ENCODE results near the gene CALR. TPM values are rescaled to one million over a fixed set of nuclear protein-coding genes. Genes with fewer than 3 reads are reported as not detected.
"Not testable (repeated sequence)": the region's sequence is repeated elsewhere in the genome, so short reads cannot be mapped to it uniquely, and the experiment has no call there.

Gene CALR
- total RNA-seq, 2 donors from 2014 or later, result 873 to 1,303 TPM

GRCh38 chr19:12973236-12973635 lies 34.8 kb downstream of the CALR start:
- H3K4me3 Mint-ChIP-seq, result no peak overlapping the region
- no peaks in the 10 kb centered on the region for H3K4me1 ChIP-seq (ENCODE audit: control insufficient read depth, insufficient read depth, low read length)
- DNase-seq, result no peak
- no peak overlapping the region for H3K27ac ChIP-seq (ENCODE audit: low read depth, low read length)
- no peak overlapping the region for H3K4me3 ChIP-seq (ENCODE audit: low read length)
- no peaks in the 10 kb centered on the region for H3K9me3 ChIP-seq (ENCODE audit: control insufficient read depth, low read length)
- H3K27ac Mint-ChIP-seq, result no peak overlapping the region
- H3K36me3 Mint-ChIP-seq (ENCODE audit: low read depth), result no peaks in the 10 kb centered on the region
- H3K36me3 ChIP-seq (ENCODE audit: control insufficient read depth, insufficient read depth, low read length), result no peaks in the 10 kb centered on the region
- peaks cover 2% of the 10 kb centered on the region for H3K4me1 Mint-ChIP-seq
- H3K27me3 ChIP-seq (ENCODE audit: control insufficient read depth, insufficient read depth, low read length, poor library complexity, severe bottlenecking), result no peaks in the 10 kb centered on the region
- TF ChIP-seq CTCF (conservative IDR thresholded peaks at IDR 0.05), result no peak
- 92 to 94% methylated on average over 16 of the region's 16 CpGs for WGBS, 2 experiments (ENCODE audit: insufficient coverage in 1 of 2, insufficient read length in 1 of 2)
- H3K9me3 Mint-ChIP-seq, result no peaks in the 10 kb centered on the region
- H3K9ac ChIP-seq (ENCODE audit: extremely low read depth, low read length, poor library complexity, severe bottlenecking), result no peak overlapping the region
- peaks cover 8% of the 10 kb centered on the region for H3K27me3 Mint-ChIP-seq (ENCODE audit: insufficient read depth)

GRCh38 chr19:12974301-12975220 lies 36.2 kb downstream of the CALR start:
- no peaks in the 10 kb centered on the region for H3K4me1 Mint-ChIP-seq
- H3K9me3 Mint-ChIP-seq, result no peaks in the 10 kb centered on the region
- H3K4me3 Mint-ChIP-seq, result no peak overlapping the region
- H3K27ac Mint-ChIP-seq, result no peak overlapping the region
- Histone ChIP-seq H3K27me3 (ENCODE audit: control insufficient read depth, insufficient read depth, low read length, poor library complexity, severe bottlenecking) (no peaks in the 10 kb centered on the region), H3K9ac (ENCODE audit: extremely low read depth, low read length, poor library complexity, severe bottlenecking) (no peak overlapping the region), H3K4me3 (ENCODE audit: low read length) (no peak overlapping the region), H3K36me3 (ENCODE audit: control insufficient read depth, insufficient read depth, low read length) (no peaks in the 10 kb centered on the region), H3K27ac (ENCODE audit: low read depth, low read length) (no peak overlapping the region), H3K4me1 (ENCODE audit: control insufficient read depth, insufficient read depth, low read length) (no peaks in the 10 kb centered on the region), H3K9me3 (ENCODE audit: control insufficient read depth, low read length) (no peaks in the 10 kb centered on the region)
- no peak for TF ChIP-seq CTCF (conservative IDR thresholded peaks at IDR 0.05)
- peaks cover 18% of the 10 kb centered on the region for H3K27me3 Mint-ChIP-seq (ENCODE audit: insufficient read depth)
- no peaks in the 10 kb centered on the region for H3K36me3 Mint-ChIP-seq (ENCODE audit: low read depth)
- 72 to 85% methylated on average over 3 to 19 of the region's 19 CpGs for WGBS, 2 experiments (ENCODE audit: insufficient coverage in 1 of 2, insufficient read length in 1 of 2)
- DNase-seq, result no peak

- no peak overlapping the region for H3K27ac ChIP-seq (ENCODE audit: low read depth, low read length)
- Mint-ChIP-seq H3K27me3 (ENCODE audit: insufficient read depth) (peaks cover 23% of the 10 kb centered on the region), H3K27ac (no peak overlapping the region), H3K9me3 (no peaks in the 10 kb centered on the region), H3K36me3 (ENCODE audit: low read depth) (no peaks in the 10 kb centered on the region), H3K4me3 (no peak overlapping the region), H3K4me1 (no peaks in the 10 kb centered on the region)
- no peak overlapping the region for H3K4me3 ChIP-seq (ENCODE audit: low read length)
- no peak overlapping the region for H3K9ac ChIP-seq (ENCODE audit: extremely low read depth, low read length, poor library complexity, severe bottlenecking)
- 88 to 93% methylated on average over 8 to 17 of the region's 17 CpGs for WGBS, 2 experiments (ENCODE audit: insufficient coverage in 1 of 2, insufficient read length in 1 of 2)
- H3K4me1 ChIP-seq (ENCODE audit: control insufficient read depth, insufficient read depth, low read length), result no peaks in the 10 kb centered on the region
- no peak for TF ChIP-seq CTCF (conservative IDR thresholded peaks at IDR 0.05)
- DNase-seq, result no peak
- no peaks in the 10 kb centered on the region for H3K36me3 ChIP-seq (ENCODE audit: control insufficient read depth, insufficient read depth, low read length)
- H3K9me3 ChIP-seq (ENCODE audit: control insufficient read depth, low read length), result no peaks in the 10 kb centered on the region
- H3K27me3 ChIP-seq (ENCODE audit: control insufficient read depth, insufficient read depth, low read length, poor library complexity, severe bottlenecking), result no peaks in the 10 kb centered on the region
Observed at GRCh38 chr19:12975221-12975741, 36.9 kb downstream of the CALR start.

GRCh38 chr19:12976109-12976508 lies 37.7 kb downstream of the CALR start:
- H3K27me3 Mint-ChIP-seq (ENCODE audit: insufficient read depth), result peaks cover 23% of the 10 kb centered on the region
- DNase-seq; H3K36me3 Mint-ChIP-seq (ENCODE audit: low read depth); H3K9me3 ChIP-seq (ENCODE audit: control insufficient read depth, low read length); H3K4me1 ChIP-seq (ENCODE audit: control insufficient read depth, insufficient read depth, low read length); H3K4me3 Mint-ChIP-seq; H3K9me3 Mint-ChIP-seq; H3K27me3 ChIP-seq (ENCODE audit: control insufficient read depth, insufficient read depth, low read length, poor library complexity, severe bottlenecking); H3K4me1 Mint-ChIP-seq; H3K9ac ChIP-seq (ENCODE audit: extremely low read depth, low read length, poor library complexity, severe bottlenecking); H3K27ac Mint-ChIP-seq; H3K27ac ChIP-seq (ENCODE audit: low read depth, low read length); H3K36me3 ChIP-seq (ENCODE audit: control insufficient read depth, insufficient read depth, low read length); H3K4me3 ChIP-seq (ENCODE audit: low read length): not testable (repeated sequence)
- WGBS, 2 experiments (ENCODE audit: insufficient coverage in 1 of 2, insufficient read length in 1 of 2), result 82 to 87% methylated on average over 5 to 7 of the region's 7 CpGs

Data from endodermal cell (in vitro differentiated cells).